SU-DHL-6 (cell line): Measurements from ENCODE around the gene SLC6A12.

ENCODE experiments used
- H2AFZ ChIP-seq: fragments of 200-600 bp; sonication (generic); 2 replicates; pipeline ENCODE4 v1.6.1; 2014; ENCODE audit warnings: low read depth, mild to moderate bottlenecking, moderate library complexity, mixed read lengths, antibody characterized with exemption, low read length; ENCODE audit not compliant: severe bottlenecking
- H3F3A ChIP-seq: fragments of 200-600 bp; shearing (Covaris generic); 2 replicates; pipeline ENCODE4 v1.6.0; 2016; ENCODE audit warnings: antibody characterized with exemption, mild to moderate bottlenecking; ENCODE audit not compliant: insufficient read depth
- H3K27ac ChIP-seq: fragments of 200-600 bp; sonication (generic); 2 replicates; pipeline ENCODE4 v1.5.1; 2016; ENCODE audit warnings: low read depth, mild to moderate bottlenecking, low read length, moderate library complexity, mixed read lengths
- H3K27me3 ChIP-seq: fragments of 200-600 bp; sonication (generic), shearing (Covaris generic); 2 replicates; pipeline ENCODE4 v1.6.0; 2014; ENCODE audit warnings: mild to moderate bottlenecking, low read length
- H3K36me3 ChIP-seq: fragments of 200-600 bp; sonication (generic); 2 replicates; pipeline ENCODE4 v1.6.1; 2014; ENCODE audit warnings: mild to moderate bottlenecking, low read length, mixed read lengths
- H3K4me2 ChIP-seq: fragments of 300-600, 200-600 bp; shearing (Covaris generic), sonication (generic); 2 replicates; pipeline ENCODE4 v1.6.0; 2014; ENCODE audit warnings: low read length, low read depth, mild to moderate bottlenecking; ENCODE audit not compliant: poor library complexity, severe bottlenecking
- H3K4me3 ChIP-seq: fragments of 200-600 bp; sonication (generic); 2 replicates; pipeline ENCODE4 v1.5.1; 2014; ENCODE audit warnings: antibody characterized with exemption, low read length, mild to moderate bottlenecking, mixed read lengths; ENCODE audit not compliant: insufficient read depth, poor library complexity, severe bottlenecking
- H3K79me2 ChIP-seq: fragments of 200-600 bp; sonication (generic); 2 replicates; pipeline ENCODE4 v1.6.1; 2014; ENCODE audit warnings: mild to moderate bottlenecking, low read length, moderate library complexity; ENCODE audit not compliant: insufficient read depth
- H3K9ac ChIP-seq: fragments of 200-600 bp; sonication (generic); 2 replicates; pipeline ENCODE4 v1.7.0; 2014; ENCODE audit warnings: mild to moderate bottlenecking, low read length
- H3K9me2 ChIP-seq: fragments of 200-600 bp; sonication (generic); replicated peaks from 2 replicates; pipeline ENCODE4 v1.6.1; 2014; ENCODE audit warnings: low read length; ENCODE audit not compliant: insufficient read depth
- H3K9me3 ChIP-seq: fragments of 200-600 bp; sonication (generic); 2 replicates; pipeline ENCODE4 v1.6.1; 2014; ENCODE audit warnings: low read length, mixed read lengths; ENCODE audit not compliant: insufficient read depth
- H4K20me1 ChIP-seq: fragments of 200-600 bp; sonication (generic); 2 replicates; pipeline ENCODE4 v1.6.1; 2014; ENCODE audit warnings: low read depth, mild to moderate bottlenecking, antibody characterized with exemption, low read length, moderate library complexity, mixed read lengths
- CTCF ChIP-seq: fragments of 200-600 bp; sonication (generic); IDR thresholded peaks from one replicate; pipeline ENCODE4 v1.5.1; 2017; ENCODE audit warnings: antibody characterized with exemption, mild to moderate bottlenecking, low read length, moderate library complexity; ENCODE audit not compliant: insufficient read depth, poor library complexity, severe bottlenecking
- EZH2phosphoT487 ChIP-seq: fragments of 200-600 bp; sonication (generic), shearing (Covaris generic); conservative IDR thresholded peaks from 2 replicates; pipeline ENCODE4 v1.6.1; 2018; ENCODE audit warnings: mild to moderate bottlenecking, antibody characterized with exemption, low read length, moderate library complexity, mixed read lengths

SLC6A12 gene

GRCh38 chr12:162467-163307, 51.3 kb downstream of the SLC6A12 start:
- no peaks in the 10 kb centered on the region for H3K9me3 ChIP-seq
- H3K27ac ChIP-seq: no peak overlapping the region
- no peak overlapping the region for H3K4me2 ChIP-seq
- no peaks in the 10 kb centered on the region for H3K9me2 ChIP-seq
- H3K9ac ChIP-seq: no peak overlapping the region
- no peaks in the 10 kb centered on the region for H3K36me3 ChIP-seq
- no peaks in the 10 kb centered on the region for H3F3A ChIP-seq
- H2AFZ ChIP-seq: no peak overlapping the region
- H4K20me1 ChIP-seq: no peaks in the 10 kb centered on the region
- TF ChIP-seq EZH2phosphoT487 (no peak), CTCF (no peak)
- no peaks in the 10 kb centered on the region for H3K79me2 ChIP-seq
- H3K4me3 ChIP-seq: no peak overlapping the region
- H3K27me3 ChIP-seq: no peaks in the 10 kb centered on the region

- Histone ChIP-seq H3K9me3 (no peaks in the 10 kb centered on the region), H3K9me2 (no peaks in the 10 kb centered on the region), H3K4me2 (no peak overlapping the region), H3K4me3 (no peak overlapping the region), H3K27me3 (no peaks in the 10 kb centered on the region), H2AFZ (no peak overlapping the region), H3K27ac (no peak overlapping the region), H3F3A (no peaks in the 10 kb centered on the region), H3K36me3 (no peaks in the 10 kb centered on the region), H3K79me2 (no peaks in the 10 kb centered on the region), H4K20me1 (no peaks in the 10 kb centered on the region), H3K9ac (no peak overlapping the region)
- no peak for TF ChIP-seq EZH2phosphoT487
- no peak for TF ChIP-seq CTCF
These were observed 52.1 kb downstream of the SLC6A12 start for GRCh38 chr12:161823-162222.

GRCh38 chr12:160858-161257, 53.1 kb downstream of the SLC6A12 start:
- Histone ChIP-seq H3K27me3 (no peaks in the 10 kb centered on the region), H3K4me3 (no peak overlapping the region), H3K9me3 (no peaks in the 10 kb centered on the region), H3K9ac (no peak overlapping the region), H3K4me2 (no peak overlapping the region), H3F3A (no peaks in the 10 kb centered on the region), H3K36me3 (no peaks in the 10 kb centered on the region), H3K27ac (no peak overlapping the region), H3K79me2 (no peaks in the 10 kb centered on the region), H2AFZ (no peak overlapping the region), H3K9me2 (no peaks in the 10 kb centered on the region), H4K20me1 (no peaks in the 10 kb centered on the region)
- TF ChIP-seq EZH2phosphoT487 (no peak), CTCF (no peak)
